Measurements from ENCODE around the gene TBC1D22A. TPM values are rescaled to one million over a fixed set of nuclear protein-coding genes. Genes with fewer than 3 reads are reported as not detected.

TBC1D22A gene
- total RNA-seq, 6 donors from 2014 or later = 27.1 to 48.2 (median 35.3) TPM

DNA sequence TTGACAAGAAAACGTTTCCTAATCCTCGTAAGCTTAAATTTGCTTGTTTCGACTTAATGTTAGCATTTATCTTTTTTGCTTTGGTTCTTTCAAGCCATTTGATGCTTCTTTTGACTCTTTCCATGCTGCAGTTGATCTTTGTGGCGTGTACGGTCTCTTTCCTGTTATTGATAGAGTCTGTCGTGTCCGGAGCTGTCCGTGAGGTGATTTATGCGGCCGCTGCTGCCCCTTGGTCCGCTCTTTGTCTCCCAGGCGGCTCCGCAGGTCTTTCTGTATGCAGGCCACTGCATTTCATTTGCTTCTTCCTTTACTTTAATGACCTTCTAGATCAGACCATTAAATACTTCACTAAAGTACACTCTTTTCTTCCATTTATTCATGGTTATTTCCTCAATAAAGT, 50.3 kb downstream of the TBC1D22A start:
- WGBS, 2 donors = 72 to 75% methylated on average over 13 of the region's 13 CpGs
- Histone ChIP-seq H3K9me3 (no peaks in the 10 kb centered on the region), H3K27me3 (no peaks in the 10 kb centered on the region), H3K4me3 (no peak overlapping the region), H3K27ac (no peak overlapping the region), H3K4me1 (peaks cover 15 to 34% (median 25%) of the 10 kb centered on the region in 4 donors), H3K36me3 (peaks cover 0 to 8% (median 0%) of the 10 kb centered on the region in 4 donors)
- no peak for TF ChIP-seq POLR2A (IDR thresholded peaks at IDR 0.05)
- no peak for TF ChIP-seq POLR2AphosphoS5 (IDR thresholded peaks at IDR 0.05)
- TF ChIP-seq, protein P1, sequence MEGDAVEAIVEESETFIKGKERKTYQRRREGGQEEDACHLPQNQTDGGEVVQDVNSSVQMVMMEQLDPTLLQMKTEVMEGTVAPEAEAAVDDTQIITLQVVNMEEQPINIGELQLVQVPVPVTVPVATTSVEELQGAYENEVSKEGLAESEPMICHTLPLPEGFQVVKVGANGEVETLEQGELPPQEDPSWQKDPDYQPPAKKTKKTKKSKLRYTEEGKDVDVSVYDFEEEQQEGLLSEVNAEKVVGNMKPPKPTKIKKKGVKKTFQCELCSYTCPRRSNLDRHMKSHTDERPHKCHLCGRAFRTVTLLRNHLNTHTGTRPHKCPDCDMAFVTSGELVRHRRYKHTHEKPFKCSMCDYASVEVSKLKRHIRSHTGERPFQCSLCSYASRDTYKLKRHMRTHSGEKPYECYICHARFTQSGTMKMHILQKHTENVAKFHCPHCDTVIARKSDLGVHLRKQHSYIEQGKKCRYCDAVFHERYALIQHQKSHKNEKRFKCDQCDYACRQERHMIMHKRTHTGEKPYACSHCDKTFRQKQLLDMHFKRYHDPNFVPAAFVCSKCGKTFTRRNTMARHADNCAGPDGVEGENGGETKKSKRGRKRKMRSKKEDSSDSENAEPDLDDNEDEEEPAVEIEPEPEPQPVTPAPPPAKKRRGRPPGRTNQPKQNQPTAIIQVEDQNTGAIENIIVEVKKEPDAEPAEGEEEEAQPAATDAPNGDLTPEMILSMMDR (IDR thresholded peaks at IDR 0.05) = no peak
- TF ChIP-seq EP300 (IDR thresholded peaks at IDR 0.05) = no peak
- DNase-seq (no peak), ATAC-seq (ENCODE audit: low FRiP score in 2 of 2) (no peak)

DNA sequence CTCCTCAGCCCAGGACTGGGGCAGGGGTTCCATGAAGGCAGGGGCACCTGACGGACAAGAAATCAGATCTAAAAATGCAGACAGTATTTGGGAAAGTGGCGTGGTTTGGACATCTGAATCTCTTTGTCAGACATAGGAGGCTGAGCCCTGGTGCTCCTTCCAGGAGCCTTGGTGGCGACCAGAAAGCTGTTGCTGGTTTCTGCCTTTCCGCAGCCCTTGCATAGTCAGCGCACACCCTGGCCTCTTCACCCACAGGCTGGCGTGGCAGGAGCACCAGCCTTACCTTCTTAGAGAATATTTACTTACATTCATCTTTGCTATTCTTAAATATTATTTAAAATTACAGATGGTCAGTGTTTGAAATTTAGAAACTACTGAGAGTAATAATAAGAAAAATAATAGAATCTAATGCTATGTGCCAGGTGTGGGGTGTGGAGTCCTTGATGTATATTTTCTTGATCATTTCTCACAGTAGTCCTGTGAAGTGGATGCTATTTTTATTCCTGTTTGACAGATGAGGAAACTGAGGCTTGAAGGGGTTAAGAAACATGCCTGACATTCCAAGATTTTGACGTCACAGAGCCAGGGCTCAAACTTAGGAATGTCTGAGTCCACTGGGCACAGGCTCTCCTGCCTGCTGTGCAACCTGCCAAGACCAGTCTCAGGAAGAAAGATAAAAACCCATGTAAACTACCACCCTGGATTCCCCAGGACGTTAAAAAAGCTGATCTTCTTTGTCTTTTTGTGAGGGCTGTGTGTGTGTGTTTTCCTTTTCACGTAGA, 51.6 kb downstream of the TBC1D22A start:
- H3K27me3 ChIP-seq = no peaks in the 10 kb centered on the region
- H3K4me3 ChIP-seq = no peak overlapping the region
- 75 to 77% methylated on average over 9 of the region's 9 CpGs for WGBS, 2 donors
- no peak for TF ChIP-seq POLR2A (IDR thresholded peaks at IDR 0.05)
- TF ChIP-seq, protein P1 (IDR thresholded peaks at IDR 0.05) = no peak
- TF ChIP-seq EP300 (IDR thresholded peaks at IDR 0.05) = no peak
- TF ChIP-seq POLR2AphosphoS5 (IDR thresholded peaks at IDR 0.05) = no peak
- H3K4me1 ChIP-seq = peaks cover 15 to 34% (median 25%) of the 10 kb centered on the region in 4 donors
- peak overlapping the region in 2 of 4 donors; percentile 44 to 58 for H3K27ac ChIP-seq
- no peaks in the 10 kb centered on the region for H3K9me3 ChIP-seq
- H3K36me3 ChIP-seq = peaks cover 0 to 7% (median 0%) of the 10 kb centered on the region in 4 donors
- ATAC-seq (ENCODE audit: low FRiP score in 2 of 2) (peak; percentile 21 to 51), DNase-seq (no peak)

DNA sequence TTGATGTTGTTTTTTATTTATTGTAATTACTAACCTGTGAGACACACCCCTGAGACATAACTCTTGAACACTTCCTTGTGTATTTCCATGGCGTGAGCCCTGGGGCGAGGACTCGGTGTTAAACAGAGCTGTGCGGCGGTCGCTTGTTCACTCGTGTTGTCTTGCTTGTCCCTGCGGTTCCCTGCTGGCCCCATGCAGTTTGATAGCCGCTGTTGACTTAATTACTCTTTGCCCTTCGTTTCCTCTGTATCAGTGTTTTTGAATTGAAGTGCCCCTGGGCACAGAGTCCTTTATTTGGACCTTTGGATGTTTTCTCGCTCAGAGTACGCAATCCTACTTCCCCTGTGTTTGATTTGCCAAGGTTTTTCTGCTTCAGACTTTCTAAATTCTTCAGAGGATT, 52.7 kb downstream of the TBC1D22A start:
- DNase-seq = no peak
- Histone ChIP-seq H3K9me3 (no peaks in the 10 kb centered on the region), H3K4me1 (peaks cover 15 to 34% (median 25%) of the 10 kb centered on the region in 4 donors), H3K27ac (peak overlapping the region in 3 of 4 donors; percentile 54 to 58 (median 58)), H3K36me3 (no peaks in the 10 kb centered on the region), H3K4me3 (no peak overlapping the region), H3K27me3 (no peaks in the 10 kb centered on the region)
- WGBS, 2 donors = 70 to 88% methylated on average over 12 of the region's 12 CpGs
- TF ChIP-seq POLR2A (IDR thresholded peaks at IDR 0.05) = no peak
- no peak for TF ChIP-seq POLR2AphosphoS5 (IDR thresholded peaks at IDR 0.05)
- TF ChIP-seq, protein P1 (IDR thresholded peaks at IDR 0.05) = no peak
- no peak for TF ChIP-seq EP300 (IDR thresholded peaks at IDR 0.05)
- peak; percentile 16 to 27 for ATAC-seq (ENCODE audit: low FRiP score in 2 of 2)

DNA sequence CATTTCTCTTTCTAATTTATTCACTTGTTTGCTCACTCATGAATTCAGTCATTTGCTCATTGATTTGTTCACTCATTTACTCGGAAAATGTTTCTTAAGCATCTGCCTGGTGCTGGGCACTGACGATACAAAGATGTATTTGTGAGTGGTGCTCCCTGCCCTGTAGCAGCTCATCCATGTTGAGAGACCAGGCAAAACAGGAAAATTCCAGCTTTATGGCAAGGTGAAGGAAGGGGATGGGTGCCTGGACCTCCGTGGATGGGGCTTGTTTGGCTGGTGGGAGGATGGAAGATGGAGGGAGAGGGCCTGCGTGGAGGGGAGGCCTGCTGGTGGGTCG, 53.1 kb downstream of the TBC1D22A start:
- Histone ChIP-seq H3K27ac (peak overlapping the region in 2 of 4 donors; percentile 58), H3K27me3 (no peaks in the 10 kb centered on the region), H3K9me3 (no peaks in the 10 kb centered on the region), H3K4me3 (no peak overlapping the region), H3K4me1 (peaks cover 15 to 34% (median 25%) of the 10 kb centered on the region in 4 donors), H3K36me3 (no peaks in the 10 kb centered on the region)
- TF ChIP-seq EP300 (IDR thresholded peaks at IDR 0.05) (no peak), POLR2AphosphoS5 (IDR thresholded peaks at IDR 0.05) (no peak), POLR2A (IDR thresholded peaks at IDR 0.05) (no peak)
- TF ChIP-seq, protein P1 (IDR thresholded peaks at IDR 0.05) = no peak
- 86% methylated on average over 5 of the region's 5 CpGs for WGBS, 2 donors
- no peak for ATAC-seq (ENCODE audit: low FRiP score in 2 of 2)
- no peak for DNase-seq

Data from upper lobe of left lung (tissue), 6 donors.